ENCODE measurements around the gene ANXA2R. TPM values are rescaled to one million over a fixed set of nuclear protein-coding genes. Genes with fewer than 3 reads are reported as not detected.

Gene ANXA2R
- total and polyA plus RNA-seq, 2 of the 13 experiments (the other 11 are each of a cell fraction or from before 2014, with no cell fraction given) = 0.95 to 1.3 TPM

DNA sequence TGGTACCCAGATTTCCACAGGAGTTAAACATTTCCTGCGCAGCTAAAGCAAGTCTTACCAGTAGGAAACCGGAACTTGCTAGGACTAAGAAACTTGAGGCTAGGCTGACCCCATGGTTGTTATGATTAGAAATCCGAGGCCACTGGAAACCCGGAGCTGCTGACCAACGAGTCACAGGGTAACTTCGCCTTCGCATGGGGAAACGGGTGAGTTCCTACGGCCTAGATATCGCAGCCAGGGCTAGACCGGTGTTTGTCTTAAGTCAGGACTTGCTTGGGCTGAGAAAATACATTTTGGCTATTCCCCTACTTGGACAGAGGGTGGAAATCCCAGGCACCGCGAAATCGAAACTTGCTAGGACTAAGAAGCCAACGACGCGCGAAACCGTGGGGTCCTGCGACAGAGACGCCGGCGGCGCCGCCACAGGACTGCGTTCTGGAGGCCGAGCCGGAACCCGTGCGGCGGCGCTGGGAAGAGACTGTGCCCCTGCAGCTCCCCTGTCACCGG lies 1.6 kb upstream of the ANXA2R start (continued):
- TF ChIP-seq FOXM1 (CRISPR knock-in tag; IDR thresholded peaks at IDR 0.05) (no peak), IRF2 (CRISPR knock-in tag; IDR thresholded peaks at IDR 0.05) (peak; percentile 25; the same call in 1 of the 2 replicates), FOXA1 (IDR thresholded peaks at IDR 0.05) (no peak), FOXA1 (CRISPR knock-in tag; IDR thresholded peaks at IDR 0.05) (no peak), U2AF1 (optimal IDR thresholded peaks at IDR 0.05; ENCODE audit: low read depth, low read length) (no peak), SRSF1 (optimal IDR thresholded peaks at IDR 0.05; ENCODE audit: low read depth, low read length) (no peak), NONO (IDR thresholded peaks at IDR 0.05) (no peak), NONO (CRISPR knock-in tag; conservative IDR thresholded peaks at IDR 0.05) (no peak), ZZZ3 (CRISPR knock-in tag; IDR thresholded peaks at IDR 0.05; ENCODE audit: borderline replicate concordance) (no peak), MTA1 (CRISPR knock-in tag; IDR thresholded peaks at IDR 0.05; ENCODE audit: borderline replicate concordance) (0 out of 2 replicates have a peak, but pooled peaks have one; percentile 10), ZNF296 (CRISPR knock-in tag; conservative IDR thresholded peaks at IDR 0.05) (no peak; the same call in 1 of the 2 replicates), ZNF782 (CRISPR knock-in tag; IDR thresholded peaks at IDR 0.05; ENCODE audit: borderline replicate concordance) (no peak; the same call in 1 of the 2 replicates), GABPB1 (CRISPR knock-in tag; IDR thresholded peaks at IDR 0.05) (peak; percentile 71; the same call in 1 of the 2 replicates), KLF9 (CRISPR knock-in tag; IDR thresholded peaks at IDR 0.05; ENCODE audit: low read depth) (no peak), PHF20 (CRISPR knock-in tag; IDR thresholded peaks at IDR 0.05) (peak; percentile 18; the same call in 1 of the 2 replicates), GTF2F1 (IDR thresholded peaks at IDR 0.05; ENCODE audit: low read length) (no peak), POLR2AphosphoS5 (IDR thresholded peaks at IDR 0.05; ENCODE audit: low read depth, low read length) (peak; percentile 25; the same call in 1 of the 2 replicates)
- TF ChIP-seq, protein P1, sequence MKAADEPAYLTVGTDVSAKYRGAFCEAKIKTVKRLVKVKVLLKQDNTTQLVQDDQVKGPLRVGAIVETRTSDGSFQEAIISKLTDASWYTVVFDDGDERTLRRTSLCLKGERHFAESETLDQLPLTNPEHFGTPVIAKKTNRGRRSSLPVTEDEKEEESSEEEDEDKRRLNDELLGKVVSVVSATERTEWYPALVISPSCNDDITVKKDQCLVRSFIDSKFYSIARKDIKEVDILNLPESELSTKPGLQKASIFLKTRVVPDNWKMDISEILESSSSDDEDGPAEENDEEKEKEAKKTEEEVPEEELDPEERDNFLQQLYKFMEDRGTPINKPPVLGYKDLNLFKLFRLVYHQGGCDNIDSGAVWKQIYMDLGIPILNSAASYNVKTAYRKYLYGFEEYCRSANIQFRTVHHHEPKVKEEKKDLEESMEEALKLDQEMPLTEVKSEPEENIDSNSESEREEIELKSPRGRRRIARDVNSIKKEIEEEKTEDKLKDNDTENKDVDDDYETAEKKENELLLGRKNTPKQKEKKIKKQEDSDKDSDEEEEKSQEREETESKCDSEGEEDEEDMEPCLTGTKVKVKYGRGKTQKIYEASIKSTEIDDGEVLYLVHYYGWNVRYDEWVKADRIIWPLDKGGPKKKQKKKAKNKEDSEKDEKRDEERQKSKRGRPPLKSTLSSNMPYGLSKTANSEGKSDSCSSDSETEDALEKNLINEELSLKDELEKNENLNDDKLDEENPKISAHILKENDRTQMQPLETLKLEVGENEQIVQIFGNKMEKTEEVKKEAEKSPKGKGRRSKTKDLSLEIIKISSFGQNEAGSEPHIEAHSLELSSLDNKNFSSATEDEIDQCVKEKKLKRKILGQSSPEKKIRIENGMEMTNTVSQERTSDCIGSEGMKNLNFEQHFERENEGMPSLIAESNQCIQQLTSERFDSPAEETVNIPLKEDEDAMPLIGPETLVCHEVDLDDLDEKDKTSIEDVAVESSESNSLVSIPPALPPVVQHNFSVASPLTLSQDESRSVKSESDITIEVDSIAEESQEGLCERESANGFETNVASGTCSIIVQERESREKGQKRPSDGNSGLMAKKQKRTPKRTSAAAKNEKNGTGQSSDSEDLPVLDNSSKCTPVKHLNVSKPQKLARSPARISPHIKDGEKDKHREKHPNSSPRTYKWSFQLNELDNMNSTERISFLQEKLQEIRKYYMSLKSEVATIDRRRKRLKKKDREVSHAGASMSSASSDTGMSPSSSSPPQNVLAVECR (CRISPR knock-in tag; IDR thresholded peaks at IDR 0.05; ENCODE audit: borderline replicate concordance) = peak; percentile 80; the same call in 1 of the 2 replicates
- TF ChIP-seq, protein P2, sequence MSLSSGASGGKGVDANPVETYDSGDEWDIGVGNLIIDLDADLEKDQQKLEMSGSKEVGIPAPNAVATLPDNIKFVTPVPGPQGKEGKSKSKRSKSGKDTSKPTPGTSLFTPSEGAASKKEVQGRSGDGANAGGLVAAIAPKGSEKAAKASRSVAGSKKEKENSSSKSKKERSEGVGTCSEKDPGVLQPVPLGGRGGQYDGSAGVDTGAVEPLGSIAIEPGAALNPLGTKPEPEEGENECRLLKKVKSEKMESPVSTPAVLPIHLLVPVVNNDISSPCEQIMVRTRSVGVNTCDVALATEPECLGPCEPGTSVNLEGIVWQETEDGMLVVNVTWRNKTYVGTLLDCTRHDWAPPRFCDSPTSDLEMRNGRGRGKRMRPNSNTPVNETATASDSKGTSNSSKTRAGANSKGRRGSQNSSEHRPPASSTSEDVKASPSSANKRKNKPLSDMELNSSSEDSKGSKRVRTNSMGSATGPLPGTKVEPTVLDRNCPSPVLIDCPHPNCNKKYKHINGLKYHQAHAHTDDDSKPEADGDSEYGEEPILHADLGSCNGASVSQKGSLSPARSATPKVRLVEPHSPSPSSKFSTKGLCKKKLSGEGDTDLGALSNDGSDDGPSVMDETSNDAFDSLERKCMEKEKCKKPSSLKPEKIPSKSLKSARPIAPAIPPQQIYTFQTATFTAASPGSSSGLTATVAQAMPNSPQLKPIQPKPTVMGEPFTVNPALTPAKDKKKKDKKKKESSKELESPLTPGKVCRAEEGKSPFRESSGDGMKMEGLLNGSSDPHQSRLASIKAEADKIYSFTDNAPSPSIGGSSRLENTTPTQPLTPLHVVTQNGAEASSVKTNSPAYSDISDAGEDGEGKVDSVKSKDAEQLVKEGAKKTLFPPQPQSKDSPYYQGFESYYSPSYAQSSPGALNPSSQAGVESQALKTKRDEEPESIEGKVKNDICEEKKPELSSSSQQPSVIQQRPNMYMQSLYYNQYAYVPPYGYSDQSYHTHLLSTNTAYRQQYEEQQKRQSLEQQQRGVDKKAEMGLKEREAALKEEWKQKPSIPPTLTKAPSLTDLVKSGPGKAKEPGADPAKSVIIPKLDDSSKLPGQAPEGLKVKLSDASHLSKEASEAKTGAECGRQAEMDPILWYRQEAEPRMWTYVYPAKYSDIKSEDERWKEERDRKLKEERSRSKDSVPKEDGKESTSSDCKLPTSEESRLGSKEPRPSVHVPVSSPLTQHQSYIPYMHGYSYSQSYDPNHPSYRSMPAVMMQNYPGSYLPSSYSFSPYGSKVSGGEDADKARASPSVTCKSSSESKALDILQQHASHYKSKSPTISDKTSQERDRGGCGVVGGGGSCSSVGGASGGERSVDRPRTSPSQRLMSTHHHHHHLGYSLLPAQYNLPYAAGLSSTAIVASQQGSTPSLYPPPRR (CRISPR knock-in tag; IDR thresholded peaks at IDR 0.05; ENCODE audit: borderline replicate concordance) = no peak
- TF ChIP-seq, protein P3, sequence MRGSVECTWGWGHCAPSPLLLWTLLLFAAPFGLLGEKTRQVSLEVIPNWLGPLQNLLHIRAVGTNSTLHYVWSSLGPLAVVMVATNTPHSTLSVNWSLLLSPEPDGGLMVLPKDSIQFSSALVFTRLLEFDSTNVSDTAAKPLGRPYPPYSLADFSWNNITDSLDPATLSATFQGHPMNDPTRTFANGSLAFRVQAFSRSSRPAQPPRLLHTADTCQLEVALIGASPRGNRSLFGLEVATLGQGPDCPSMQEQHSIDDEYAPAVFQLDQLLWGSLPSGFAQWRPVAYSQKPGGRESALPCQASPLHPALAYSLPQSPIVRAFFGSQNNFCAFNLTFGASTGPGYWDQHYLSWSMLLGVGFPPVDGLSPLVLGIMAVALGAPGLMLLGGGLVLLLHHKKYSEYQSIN (CRISPR knock-in tag; IDR thresholded peaks at IDR 0.05; ENCODE audit: borderline replicate concordance) = no peak
- TF ChIP-seq, protein P4, sequence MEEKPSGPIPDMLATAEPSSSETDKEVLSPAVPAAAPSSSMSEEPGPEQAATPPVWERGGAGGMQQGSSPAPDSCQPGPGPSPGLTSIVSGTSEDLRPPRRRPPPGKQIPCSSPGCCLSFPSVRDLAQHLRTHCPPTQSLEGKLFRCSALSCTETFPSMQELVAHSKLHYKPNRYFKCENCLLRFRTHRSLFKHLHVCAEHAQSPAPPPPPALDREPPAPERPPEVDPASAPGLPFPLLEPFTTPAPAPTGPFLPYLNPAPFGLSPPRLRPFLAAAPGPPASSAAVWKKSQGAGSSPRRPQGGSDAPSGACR (CRISPR knock-in tag; IDR thresholded peaks at IDR 0.05) = peak; percentile 60; the same call in 1 of the 2 replicates
